Ovary (tissue), 3 donors: ENCODE measurements around the gene PAK3.

Experiments
- EP300 ChIP-seq: sonication (generic); formaldehyde crosslinking; IDR thresholded peaks from one replicate; pipeline ENCODE4 v1.6.1; 2017; ENCODE audit warnings: antibody characterized with exemption
- POLR2A ChIP-seq: fragments of 450-650 bp; IDR thresholded peaks from one replicate; pipeline ENCODE4 v1.6.1; 2017; ENCODE audit warnings: antibody characterized with exemption, mild to moderate bottlenecking, moderate library complexity
- TF ChIP-seq, protein P1 (sequence below), 3 donors: fragments of 450-650 bp in 2 of 3; fragments of 200-600 bp in 1 of 3; IDR thresholded peaks; one replicate each; pipeline versions ENCODE4 v1.5.1 to v1.8.0; 2016 to 2022; ENCODE audit warnings: antibody characterized with exemption in 3 of 3, mild to moderate bottlenecking in 1 of 3
- donor health status: DM: no; HTN: no; CAD: no.

DNA sequence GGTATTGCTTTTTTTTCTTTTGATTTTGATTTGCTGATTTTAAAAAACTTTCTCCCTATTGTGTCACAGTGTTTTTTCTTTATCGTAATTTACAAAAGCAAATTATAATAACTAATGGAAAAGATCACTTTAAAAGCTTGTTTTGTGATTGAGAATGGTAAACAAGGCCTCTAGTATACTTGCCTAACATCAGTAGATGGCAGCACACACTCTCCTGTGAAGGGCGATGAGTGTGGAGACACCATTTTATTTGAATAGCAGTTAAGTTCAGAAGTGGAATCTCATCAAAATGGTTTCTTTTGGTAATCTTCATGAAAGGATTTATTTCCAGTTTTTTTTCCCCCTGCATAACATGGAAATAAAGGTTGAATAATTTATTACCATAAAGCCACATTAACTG is 72.3 kb downstream of the PAK3 start:
- TF ChIP-seq, protein P1, sequence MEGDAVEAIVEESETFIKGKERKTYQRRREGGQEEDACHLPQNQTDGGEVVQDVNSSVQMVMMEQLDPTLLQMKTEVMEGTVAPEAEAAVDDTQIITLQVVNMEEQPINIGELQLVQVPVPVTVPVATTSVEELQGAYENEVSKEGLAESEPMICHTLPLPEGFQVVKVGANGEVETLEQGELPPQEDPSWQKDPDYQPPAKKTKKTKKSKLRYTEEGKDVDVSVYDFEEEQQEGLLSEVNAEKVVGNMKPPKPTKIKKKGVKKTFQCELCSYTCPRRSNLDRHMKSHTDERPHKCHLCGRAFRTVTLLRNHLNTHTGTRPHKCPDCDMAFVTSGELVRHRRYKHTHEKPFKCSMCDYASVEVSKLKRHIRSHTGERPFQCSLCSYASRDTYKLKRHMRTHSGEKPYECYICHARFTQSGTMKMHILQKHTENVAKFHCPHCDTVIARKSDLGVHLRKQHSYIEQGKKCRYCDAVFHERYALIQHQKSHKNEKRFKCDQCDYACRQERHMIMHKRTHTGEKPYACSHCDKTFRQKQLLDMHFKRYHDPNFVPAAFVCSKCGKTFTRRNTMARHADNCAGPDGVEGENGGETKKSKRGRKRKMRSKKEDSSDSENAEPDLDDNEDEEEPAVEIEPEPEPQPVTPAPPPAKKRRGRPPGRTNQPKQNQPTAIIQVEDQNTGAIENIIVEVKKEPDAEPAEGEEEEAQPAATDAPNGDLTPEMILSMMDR (IDR thresholded peaks at IDR 0.05), result no peak
- TF ChIP-seq EP300 (no peak), POLR2A (no peak)
